ENCODE results near the gene MST1R. TPM values are rescaled to one million over a fixed set of nuclear protein-coding genes. Genes with fewer than 3 reads are reported as not detected.

MST1R gene
- total RNA-seq, 1 experiment from 2014 or later = 39.0 TPM

DNA sequence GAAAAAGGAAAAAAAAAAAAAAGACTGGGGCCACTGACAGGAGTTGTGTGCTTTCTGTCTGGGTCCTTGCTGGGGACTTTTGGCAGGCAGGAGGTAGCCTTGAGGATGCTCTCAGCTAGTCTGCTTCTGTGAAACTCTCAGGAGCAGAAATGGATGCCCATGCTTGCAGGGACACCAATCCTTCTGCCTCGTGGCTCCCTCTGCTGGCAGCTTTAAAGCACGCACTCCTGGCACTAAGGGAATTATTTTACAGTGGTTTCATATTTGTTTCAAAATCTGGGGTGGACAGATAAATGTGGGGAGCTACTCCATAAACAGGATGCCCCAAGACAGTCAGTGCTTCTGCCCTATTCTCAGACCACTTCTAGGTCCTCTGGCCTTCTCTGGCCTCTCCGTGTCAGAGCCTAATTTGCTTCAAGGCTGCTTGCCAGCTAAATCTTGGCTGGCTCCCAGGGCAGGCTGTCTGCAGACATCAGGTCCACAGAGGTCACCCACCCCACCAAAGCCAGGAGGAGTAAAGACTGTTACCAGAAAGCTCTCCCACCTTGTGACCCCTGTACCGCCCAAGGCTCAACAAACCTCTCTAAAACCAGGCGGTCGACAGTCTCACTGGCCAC, 64.4 kb downstream of the MST1R start:
- peak; percentile 83 for ATAC-seq
- POLR2A ChIA-PET (ENCODE audit: unreplicated experiment) = no interaction called here

More for the DNA sequence above, 64.4 kb downstream of the MST1R start:
- intact Hi-C loops (cut with micrococcal nuclease) = loop anchor here (1.0 to 5.0 kb wide), 4 partner anchors 37 to 302 kb away; partner anchors contain the start of gene AMIGO3
- DNase-seq = peak; percentile 83
- no peak overlapping the region for H3K9ac ChIP-seq (ENCODE audit: low read length)
- CTCF ChIA-PET = interaction anchor here (0.6 to 2.2 kb wide), 9 partner anchors 29 to 299 kb away, joined by 3 to 15 read pairs (median 5); partner anchors contain the start of genes AMIGO3 and INKA1
- H3K4me3 ChIP-seq (ENCODE audit: low read length) = no peak overlapping the region
- peaks cover 31% of the 10 kb centered on the region for H3K36me3 ChIP-seq (ENCODE audit: low read depth, low read length)
- TF ChIP-seq EZH2phosphoT487 (IDR thresholded peaks at IDR 0.05; ENCODE audit: borderline replicate concordance, low read length) = no peak
- TF ChIP-seq EZH2 (IDR thresholded peaks at IDR 0.05; ENCODE audit: low read length, unreplicated experiment) = no peak
- TF ChIP-seq, protein P1, sequence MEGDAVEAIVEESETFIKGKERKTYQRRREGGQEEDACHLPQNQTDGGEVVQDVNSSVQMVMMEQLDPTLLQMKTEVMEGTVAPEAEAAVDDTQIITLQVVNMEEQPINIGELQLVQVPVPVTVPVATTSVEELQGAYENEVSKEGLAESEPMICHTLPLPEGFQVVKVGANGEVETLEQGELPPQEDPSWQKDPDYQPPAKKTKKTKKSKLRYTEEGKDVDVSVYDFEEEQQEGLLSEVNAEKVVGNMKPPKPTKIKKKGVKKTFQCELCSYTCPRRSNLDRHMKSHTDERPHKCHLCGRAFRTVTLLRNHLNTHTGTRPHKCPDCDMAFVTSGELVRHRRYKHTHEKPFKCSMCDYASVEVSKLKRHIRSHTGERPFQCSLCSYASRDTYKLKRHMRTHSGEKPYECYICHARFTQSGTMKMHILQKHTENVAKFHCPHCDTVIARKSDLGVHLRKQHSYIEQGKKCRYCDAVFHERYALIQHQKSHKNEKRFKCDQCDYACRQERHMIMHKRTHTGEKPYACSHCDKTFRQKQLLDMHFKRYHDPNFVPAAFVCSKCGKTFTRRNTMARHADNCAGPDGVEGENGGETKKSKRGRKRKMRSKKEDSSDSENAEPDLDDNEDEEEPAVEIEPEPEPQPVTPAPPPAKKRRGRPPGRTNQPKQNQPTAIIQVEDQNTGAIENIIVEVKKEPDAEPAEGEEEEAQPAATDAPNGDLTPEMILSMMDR (conservative IDR thresholded peaks at IDR 0.05; ENCODE audit: low read depth, low read length) = peak; percentile 97
- no peaks in the 10 kb centered on the region for H3K79me2 ChIP-seq (ENCODE audit: low read length)
- no peaks in the 10 kb centered on the region for H3K4me1 ChIP-seq (ENCODE audit: insufficient read depth, low read length)
- H3K9me3 ChIP-seq (ENCODE audit: low read length) = no peaks in the 10 kb centered on the region
- H3K27ac ChIP-seq (ENCODE audit: low read length) = no peak overlapping the region
- H2AFZ ChIP-seq (ENCODE audit: low read length) = no peak overlapping the region
- BruUV-seq (replicated peaks) = no TSS peak
- no peaks in the 10 kb centered on the region for H3K27me3 ChIP-seq (ENCODE audit: low read length)
- no peaks in the 10 kb centered on the region for H3F3A ChIP-seq (ENCODE audit: low read length, unreplicated experiment)
- H3K9me2 ChIP-seq (replicated peaks; ENCODE audit: low read length) = no peaks in the 10 kb centered on the region
- H4K20me1 ChIP-seq (ENCODE audit: low read length) = no peaks in the 10 kb centered on the region
- H3K4me2 ChIP-seq (ENCODE audit: low read length) = no peak overlapping the region

Other genes with a start within 250 kb of the MST1R start
- gene APEH, start 229.5 kb downstream of the MST1R start, total RNA-seq (2014; rRNA removed) = 236 and 246 TPM in 2 replicates
- 1.7 and 2.8 TPM in 2 replicates for gene MST1, start 214.4 kb downstream of the MST1R start, total RNA-seq (2014; rRNA removed)
- 38.6 and 43.0 TPM in 2 replicates for gene RNF123, start 214.3 kb downstream of the MST1R start, total RNA-seq (2014; rRNA removed)
- gene AMIGO3, start 184.2 kb downstream of the MST1R start, total RNA-seq (2014; rRNA removed) = 1.8 and 2.1 TPM in 2 replicates
- 69.5 and 83.9 TPM in 2 replicates for gene GMPPB, start 179.9 kb downstream of the MST1R start, total RNA-seq (2014; rRNA removed)
- gene IP6K1, start 117.3 kb downstream of the MST1R start, total RNA-seq (2014; rRNA removed) = 50.3 and 51.0 TPM in 2 replicates
- not detected in 2 replicates for gene CDHR4, start 104.0 kb downstream of the MST1R start, total RNA-seq (2014; rRNA removed)
- 1.3 and 5.8 TPM in 2 replicates for gene INKA1, start 100.6 kb downstream of the MST1R start, total RNA-seq (2014; rRNA removed)
- gene UBA7, start 89.9 kb downstream of the MST1R start, total RNA-seq (2014; rRNA removed) = 3.3 and 3.6 TPM in 2 replicates
- gene TRAIP, start 47.3 kb downstream of the MST1R start, total RNA-seq (2014; rRNA removed) = 21.6 and 27.8 TPM in 2 replicates
- gene CAMKV, start 34.0 kb downstream of the MST1R start, total RNA-seq (2014; rRNA removed) = 0.58 TPM in 1 of 2 replicates, not detected in the other
- 20.8 and 24.9 TPM in 2 replicates for gene MON1A, start 25.9 kb upstream of the MST1R start, total RNA-seq (2014; rRNA removed)
- gene RBM6, start 36.3 kb upstream of the MST1R start, total RNA-seq (2014; rRNA removed) = 64.6 and 73.5 TPM in 2 replicates
- 105 and 128 TPM in 2 replicates for gene RBM5, start 185.0 kb upstream of the MST1R start, total RNA-seq (2014; rRNA removed)

Data from PC-3 (cell line).